ENCODE results near the gene CDHR3. TPM values are rescaled to one million over a fixed set of nuclear protein-coding genes. Genes with fewer than 3 reads are reported as not detected.

The CDHR3 gene
- total and polyA plus RNA-seq, 3 donors from 2014 or later = 3.8 to 8.5 (median 7.5) TPM

DNA sequence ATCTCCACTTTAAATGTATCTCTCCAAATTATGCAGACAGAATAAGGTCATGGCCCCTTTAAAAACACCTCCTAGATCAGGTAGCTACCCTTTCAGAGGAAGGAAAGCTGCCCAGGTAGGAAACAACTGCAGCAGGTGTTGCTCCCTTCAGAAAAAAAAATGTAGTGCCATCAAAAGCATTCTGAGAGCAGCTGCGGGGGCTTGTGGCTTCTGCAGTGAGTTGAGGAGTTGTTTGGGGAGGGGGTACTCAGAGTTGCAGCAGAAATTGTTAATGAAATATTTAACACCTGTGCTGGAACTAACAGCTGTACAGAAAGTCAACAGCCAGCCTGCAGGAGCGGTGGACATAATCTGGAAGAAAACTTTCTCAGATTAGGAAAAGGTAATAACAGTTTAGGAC, 24.0 kb downstream of the CDHR3 start:
- Histone ChIP-seq H3K9me3 (no peaks in the 10 kb centered on the region), H3K4me1 (peaks cover 13% of the 10 kb centered on the region), H3K27ac (no peak overlapping the region), H3K4me3 (no peak overlapping the region), H3K27me3 (no peaks in the 10 kb centered on the region), H3K36me3 (ENCODE audit: low read depth, missing control alignments) (no peaks in the 10 kb centered on the region)
- TF ChIP-seq POLR2A (IDR thresholded peaks at IDR 0.05) = no peak
- TF ChIP-seq, protein P1, sequence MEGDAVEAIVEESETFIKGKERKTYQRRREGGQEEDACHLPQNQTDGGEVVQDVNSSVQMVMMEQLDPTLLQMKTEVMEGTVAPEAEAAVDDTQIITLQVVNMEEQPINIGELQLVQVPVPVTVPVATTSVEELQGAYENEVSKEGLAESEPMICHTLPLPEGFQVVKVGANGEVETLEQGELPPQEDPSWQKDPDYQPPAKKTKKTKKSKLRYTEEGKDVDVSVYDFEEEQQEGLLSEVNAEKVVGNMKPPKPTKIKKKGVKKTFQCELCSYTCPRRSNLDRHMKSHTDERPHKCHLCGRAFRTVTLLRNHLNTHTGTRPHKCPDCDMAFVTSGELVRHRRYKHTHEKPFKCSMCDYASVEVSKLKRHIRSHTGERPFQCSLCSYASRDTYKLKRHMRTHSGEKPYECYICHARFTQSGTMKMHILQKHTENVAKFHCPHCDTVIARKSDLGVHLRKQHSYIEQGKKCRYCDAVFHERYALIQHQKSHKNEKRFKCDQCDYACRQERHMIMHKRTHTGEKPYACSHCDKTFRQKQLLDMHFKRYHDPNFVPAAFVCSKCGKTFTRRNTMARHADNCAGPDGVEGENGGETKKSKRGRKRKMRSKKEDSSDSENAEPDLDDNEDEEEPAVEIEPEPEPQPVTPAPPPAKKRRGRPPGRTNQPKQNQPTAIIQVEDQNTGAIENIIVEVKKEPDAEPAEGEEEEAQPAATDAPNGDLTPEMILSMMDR (IDR thresholded peaks at IDR 0.05) = no peak
- WGBS, 2 donors = 75 to 86% methylated on average over 2 of the region's 2 CpGs
- DNase-seq = no peak
- intact Hi-C loops (cut with DNase I; ENCODE audit: low total_unique reads) = no loop called here

DNA sequence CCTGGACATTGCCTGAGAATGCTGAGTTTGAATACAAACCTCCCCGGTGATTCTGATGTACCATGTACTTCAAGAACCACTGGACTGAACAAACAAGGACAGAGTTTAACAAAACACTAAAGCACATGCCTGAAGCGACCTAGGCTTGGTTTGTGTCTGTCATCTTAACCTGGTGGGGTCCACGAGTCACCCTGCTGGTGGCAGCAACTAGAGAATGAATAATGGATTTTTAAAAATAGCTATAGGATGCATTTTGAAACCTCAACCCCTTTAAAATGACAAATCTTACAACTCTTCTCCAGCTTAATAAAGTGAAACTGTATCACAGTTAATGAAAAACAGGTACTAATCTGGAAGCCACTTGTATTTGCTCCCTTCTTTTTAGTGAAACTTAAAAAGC, 25.2 kb downstream of the CDHR3 start:
- H3K9me3 ChIP-seq = no peaks in the 10 kb centered on the region
- no peak overlapping the region for H3K27ac ChIP-seq
- no peaks in the 10 kb centered on the region for H3K27me3 ChIP-seq
- H3K4me3 ChIP-seq = no peak overlapping the region
- peaks cover 13% of the 10 kb centered on the region for H3K4me1 ChIP-seq
- TF ChIP-seq, protein P1 (IDR thresholded peaks at IDR 0.05) = no peak
- no peak for TF ChIP-seq POLR2A (IDR thresholded peaks at IDR 0.05)
- intact Hi-C loops (cut with DNase I; ENCODE audit: low total_unique reads) = no loop called here
- WGBS, 2 donors = 89% methylated on average over 3 of the region's 3 CpGs
- H3K36me3 ChIP-seq (ENCODE audit: low read depth, missing control alignments) = no peaks in the 10 kb centered on the region
- no peak for DNase-seq

DNA sequence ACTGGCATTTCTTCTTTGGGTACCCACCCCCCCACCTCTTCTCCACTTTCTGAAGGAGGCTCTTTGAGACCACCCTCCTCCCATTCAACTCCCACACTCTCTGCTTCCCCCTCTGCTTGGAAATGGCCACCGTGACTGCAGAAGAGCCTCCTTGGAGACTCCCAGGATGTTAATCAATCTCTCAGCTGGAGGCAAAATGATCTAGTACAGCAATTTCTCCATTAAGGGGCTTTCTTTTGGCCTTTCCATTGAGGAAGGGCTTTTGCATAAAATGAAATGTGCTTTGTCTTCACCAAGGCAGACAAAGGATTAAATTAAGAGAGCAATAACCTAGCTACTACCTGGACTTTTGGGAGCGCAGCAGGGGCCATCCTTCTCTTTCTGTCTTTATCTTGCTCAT, 26.1 kb downstream of the CDHR3 start:
- intact Hi-C loops (cut with DNase I; ENCODE audit: low total_unique reads) = no loop called here
- Histone ChIP-seq H3K36me3 (ENCODE audit: low read depth, missing control alignments) (no peaks in the 10 kb centered on the region), H3K27me3 (no peaks in the 10 kb centered on the region), H3K4me1 (peaks cover 13% of the 10 kb centered on the region), H3K4me3 (no peak overlapping the region), H3K27ac (no peak overlapping the region), H3K9me3 (no peaks in the 10 kb centered on the region)
- 61 to 87% methylated on average over 2 of the region's 2 CpGs for WGBS, 2 donors
- no peak for DNase-seq
- TF ChIP-seq, protein P1 (IDR thresholded peaks at IDR 0.05) = no peak
- TF ChIP-seq POLR2A (IDR thresholded peaks at IDR 0.05) = no peak

DNA sequence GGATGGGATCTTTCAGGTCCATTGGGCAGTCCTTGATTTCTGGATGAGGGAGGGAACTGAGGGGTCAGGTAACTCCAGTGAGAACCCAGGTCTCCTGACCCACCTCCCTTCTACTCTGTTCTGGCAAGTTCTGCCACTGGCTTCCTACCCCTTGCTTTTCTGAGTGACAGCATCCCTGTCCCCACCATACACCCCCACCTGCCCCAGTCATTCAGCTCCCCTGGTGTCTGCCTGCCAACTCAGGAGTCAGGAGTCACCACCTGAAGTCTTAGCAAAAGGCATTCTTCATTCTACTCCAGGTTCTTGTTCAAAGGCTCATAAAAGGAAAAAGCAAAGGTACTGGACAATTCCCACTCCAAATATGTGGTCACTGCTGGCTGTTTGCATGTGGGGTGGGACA, 26.6 kb downstream of the CDHR3 start:
- no peak for TF ChIP-seq POLR2A (IDR thresholded peaks at IDR 0.05)
- TF ChIP-seq, protein P1 (IDR thresholded peaks at IDR 0.05) = no peak
- H3K27ac ChIP-seq = no peak overlapping the region
- no peaks in the 10 kb centered on the region for H3K9me3 ChIP-seq
- H3K27me3 ChIP-seq = no peaks in the 10 kb centered on the region
- intact Hi-C loops (cut with DNase I; ENCODE audit: low total_unique reads) = no loop called here
- H3K36me3 ChIP-seq (ENCODE audit: low read depth, missing control alignments) = no peaks in the 10 kb centered on the region
- no peak for DNase-seq
- peaks cover 13% of the 10 kb centered on the region for H3K4me1 ChIP-seq
- H3K4me3 ChIP-seq = no peak overlapping the region

DNA sequence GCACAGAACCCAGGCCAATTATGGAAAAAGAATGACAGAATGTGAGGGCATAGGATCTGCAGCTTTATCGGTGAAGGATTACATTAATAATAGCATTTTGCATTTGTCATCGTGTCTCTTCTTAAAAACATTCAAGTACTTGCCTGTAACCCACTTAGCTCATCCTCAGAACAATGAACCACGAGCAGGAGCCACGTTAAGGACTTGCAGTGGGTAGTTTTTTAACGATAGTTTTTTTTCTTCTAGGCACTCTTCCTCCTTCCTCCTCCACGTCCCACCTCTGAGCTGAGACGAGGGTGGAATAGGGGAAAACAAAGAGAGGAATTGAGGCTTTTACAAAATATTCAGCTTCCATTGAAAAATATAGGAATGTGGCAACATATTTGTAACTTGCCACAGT, 27.1 kb downstream of the CDHR3 start:
- no peak overlapping the region for H3K4me3 ChIP-seq
- no peaks in the 10 kb centered on the region for H3K9me3 ChIP-seq
- intact Hi-C loops (cut with DNase I; ENCODE audit: low total_unique reads) = no loop called here
- H3K27ac ChIP-seq = no peak overlapping the region
- H3K27me3 ChIP-seq = no peaks in the 10 kb centered on the region
- no peak for DNase-seq
- no peak for TF ChIP-seq POLR2A (IDR thresholded peaks at IDR 0.05)
- TF ChIP-seq, protein P1 (IDR thresholded peaks at IDR 0.05) = no peak
- 64 to 67% methylated on average over 7 of the region's 7 CpGs for WGBS, 2 donors
- no peaks in the 10 kb centered on the region for H3K36me3 ChIP-seq (ENCODE audit: low read depth, missing control alignments)
- peaks cover 13% of the 10 kb centered on the region for H3K4me1 ChIP-seq
